D721Med (cell line): ENCODE data around the gene GRK3.
"Not testable (repeated sequence)": the region's sequence is repeated elsewhere in the genome, so short reads cannot be mapped to it uniquely, and the experiment has no call there.

Experiments
- DNase-seq: peaks from one replicate; pipeline ENCODE4 v3.0.0; 2011; ENCODE audit warnings: low spot score; ENCODE audit not compliant: insufficient read length
- FAIRE-seq: peaks from 2 replicates; lab custom pipeline; 2011; peaks lifted over from hg19 to GRCh38; lab: Jason Lieb, UNC
- TF ChIP-seq, protein P1 (sequence below): IDR thresholded peaks from 2 replicates; pipeline ENCODE4 v1.5.1; 2012; ENCODE audit warnings: mild to moderate bottlenecking, control low read depth; ENCODE audit not compliant: insufficient read depth; ENCODE audit errors: missing control alignments

GRK3 gene

GRCh38 chr22:25545672-25546071 lies 18.8 kb upstream of the GRK3 start:
- no peak for FAIRE-seq
- DNase-seq = no peak
- TF ChIP-seq, protein P1, sequence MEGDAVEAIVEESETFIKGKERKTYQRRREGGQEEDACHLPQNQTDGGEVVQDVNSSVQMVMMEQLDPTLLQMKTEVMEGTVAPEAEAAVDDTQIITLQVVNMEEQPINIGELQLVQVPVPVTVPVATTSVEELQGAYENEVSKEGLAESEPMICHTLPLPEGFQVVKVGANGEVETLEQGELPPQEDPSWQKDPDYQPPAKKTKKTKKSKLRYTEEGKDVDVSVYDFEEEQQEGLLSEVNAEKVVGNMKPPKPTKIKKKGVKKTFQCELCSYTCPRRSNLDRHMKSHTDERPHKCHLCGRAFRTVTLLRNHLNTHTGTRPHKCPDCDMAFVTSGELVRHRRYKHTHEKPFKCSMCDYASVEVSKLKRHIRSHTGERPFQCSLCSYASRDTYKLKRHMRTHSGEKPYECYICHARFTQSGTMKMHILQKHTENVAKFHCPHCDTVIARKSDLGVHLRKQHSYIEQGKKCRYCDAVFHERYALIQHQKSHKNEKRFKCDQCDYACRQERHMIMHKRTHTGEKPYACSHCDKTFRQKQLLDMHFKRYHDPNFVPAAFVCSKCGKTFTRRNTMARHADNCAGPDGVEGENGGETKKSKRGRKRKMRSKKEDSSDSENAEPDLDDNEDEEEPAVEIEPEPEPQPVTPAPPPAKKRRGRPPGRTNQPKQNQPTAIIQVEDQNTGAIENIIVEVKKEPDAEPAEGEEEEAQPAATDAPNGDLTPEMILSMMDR = no peak

DNA sequence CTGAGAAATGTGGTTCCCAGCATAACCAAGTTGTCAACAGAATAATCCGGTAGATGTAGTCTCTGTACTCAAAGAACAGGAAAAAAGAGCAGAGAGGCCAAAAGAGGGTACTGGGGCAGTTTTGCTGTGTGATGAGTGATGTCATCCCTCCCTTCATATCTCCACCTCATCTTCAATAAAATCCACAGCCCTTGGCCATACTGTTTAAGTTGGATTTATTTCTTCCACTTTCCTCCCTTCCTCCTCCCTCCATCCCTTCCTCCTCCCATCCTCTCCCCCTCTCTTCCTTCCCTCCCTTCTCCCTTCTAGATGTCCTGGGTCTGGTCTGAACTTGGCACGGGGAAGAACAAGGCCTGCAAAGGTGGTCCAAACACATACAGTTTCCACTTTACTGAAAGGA lies 18.2 kb upstream of the GRK3 start:
- FAIRE-seq (no peak), DNase-seq (no peak)
- TF ChIP-seq, protein P1 = no peak

GRCh38 chr22:25546751-25547150 lies 17.7 kb upstream of the GRK3 start:
- no peak for DNase-seq
- TF ChIP-seq, protein P1 = no peak
- FAIRE-seq = no peak

DNA sequence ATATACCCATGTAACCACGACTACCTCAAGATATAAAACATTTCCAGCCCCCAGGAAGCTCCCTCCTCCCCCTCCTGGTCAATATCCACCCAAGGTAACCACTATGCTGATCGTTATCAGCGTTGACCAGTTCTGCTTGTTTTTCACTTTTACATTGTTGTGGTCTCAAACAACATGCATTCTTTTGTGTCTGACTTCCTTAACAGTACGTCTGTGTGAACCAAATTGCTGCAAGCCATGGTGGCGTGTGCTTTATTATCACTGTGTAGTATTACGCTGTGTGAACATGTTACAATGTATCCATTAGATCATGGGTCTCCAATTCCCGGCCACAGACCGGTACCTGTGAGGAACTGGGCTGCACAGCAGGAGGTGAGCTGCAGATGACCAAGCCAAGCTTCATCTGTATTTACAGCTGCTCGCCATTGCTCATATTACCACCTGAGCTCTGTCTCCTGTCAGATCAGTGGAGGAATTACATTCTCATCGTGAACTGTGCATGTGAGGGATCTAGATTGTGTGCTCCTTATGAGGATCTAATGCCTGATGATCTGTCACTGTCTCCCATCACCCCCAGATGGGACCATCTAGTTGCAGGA lies 15.5 kb upstream of the GRK3 start:
- TF ChIP-seq, protein P1 = no peak
- no peak for DNase-seq

GRCh38 chr22:25551396-25551795 lies 13.1 kb upstream of the GRK3 start:
- TF ChIP-seq, protein P1 = no peak
- no peak for DNase-seq
- FAIRE-seq = no peak

More for the DNA sequence above, 15.5 kb upstream of the GRK3 start:
- FAIRE-seq = no peak

GRCh38 chr22:25552405-25552804 lies 12.1 kb upstream of the GRK3 start:
- FAIRE-seq, DNase-seq: not testable (repeated sequence)

DNA sequence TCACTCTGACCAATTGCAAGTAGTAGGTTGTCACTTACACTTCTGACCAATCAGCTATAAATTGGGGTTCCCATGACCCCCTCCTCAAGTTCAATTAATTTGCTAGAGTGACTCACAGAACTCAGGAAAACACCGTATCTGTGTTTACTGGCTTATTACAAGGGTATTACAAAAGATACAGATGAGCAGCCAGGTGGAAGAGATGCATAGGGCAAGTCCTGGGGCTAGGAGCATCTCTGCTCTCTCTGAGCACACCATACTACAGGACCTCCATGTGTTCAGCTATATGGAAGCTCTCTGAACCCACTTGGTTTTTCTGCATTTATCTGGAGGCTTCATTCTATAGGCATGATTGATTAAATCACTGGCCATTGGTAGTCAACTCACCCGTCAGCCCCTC lies 11.3 kb upstream of the GRK3 start:
- FAIRE-seq (no peak), DNase-seq (no peak)
- TF ChIP-seq, protein P1 = no peak

DNA sequence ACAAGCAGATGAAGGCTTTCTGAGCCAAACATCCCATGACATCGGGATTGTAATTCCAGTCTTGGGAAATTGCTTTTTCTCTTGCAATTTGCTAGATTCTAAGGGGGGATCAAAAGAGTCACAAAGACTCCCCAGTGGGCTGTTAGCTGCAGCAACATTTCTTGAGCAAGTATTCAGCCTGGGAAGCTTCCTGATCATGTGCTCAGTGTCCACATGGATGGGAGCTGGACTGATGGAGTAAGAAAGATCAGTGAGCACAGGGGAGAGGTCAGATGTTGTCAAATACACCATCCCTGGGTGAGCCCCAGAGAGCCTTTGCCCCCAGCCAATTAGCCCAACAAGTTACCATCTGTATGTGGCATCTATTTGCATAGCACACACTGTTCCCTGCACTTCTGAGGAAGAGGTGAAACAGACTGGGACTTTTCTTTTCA lies 10.2 kb upstream of the GRK3 start:
- FAIRE-seq (no peak), DNase-seq (no peak)
- TF ChIP-seq, protein P1 = no peak
